CD14-positive monocyte (primary cell): ENCODE data around the gene RFXANK. TPM values are rescaled to one million over a fixed set of nuclear protein-coding genes. Genes with fewer than 3 reads are reported as not detected.

Experiments
- DNase-seq, 3 donors: peaks; one replicate each; pipeline ENCODE4 v3.0.0-alpha.2; 2011 to 2022
- H2AFZ ChIP-seq: 2 replicates; pipeline ENCODE4 v1.6.0; 2012; ENCODE audit warnings: mild to moderate bottlenecking, low read depth, low read length, inconsistent platforms; ENCODE audit not compliant: insufficient read depth, poor library complexity, severe bottlenecking
- H3K27ac ChIP-seq, 2 donors: 1 replicate in 1 of 2; 2 replicates in 1 of 2; pipeline ENCODE4 v1.5.1; 2012 to 2013; ENCODE audit warnings: low read length in 2 of 2, control low read depth in 1 of 2, inconsistent platforms in 1 of 2, low read depth in 1 of 2, mild to moderate bottlenecking in 1 of 2
- H3K27me3 ChIP-seq, 2 donors: one replicate each; pipeline versions ENCODE4 v1.6.0 to v1.6.1; 2011 to 2013; ENCODE audit warnings: low read length in 2 of 2; ENCODE audit not compliant: control insufficient read depth in 2 of 2, insufficient read depth in 2 of 2
- H3K36me3 ChIP-seq, 2 donors: replicated peaks in 1 of 2; 1 replicate in 1 of 2; 2 replicates in 1 of 2; pipeline versions ENCODE4 v1.5.1 to v1.6.1; 2012 to 2013; ENCODE audit warnings: low read length in 2 of 2, control low read depth in 1 of 2, inconsistent platforms in 1 of 2, mild to moderate bottlenecking in 1 of 2; ENCODE audit not compliant: insufficient read depth in 2 of 2, control insufficient read depth in 1 of 2
- H3K4me1 ChIP-seq, 2 donors: 1 replicate in 1 of 2; 2 replicates in 1 of 2; pipeline versions ENCODE4 v1.5.1 to v1.6.1; 2012 to 2013; ENCODE audit warnings: low read length in 2 of 2, control low read depth in 1 of 2, inconsistent platforms in 1 of 2, mild to moderate bottlenecking in 1 of 2, moderate library complexity in 1 of 2; ENCODE audit not compliant: insufficient read depth in 2 of 2, control insufficient read depth in 1 of 2
- H3K4me2 ChIP-seq: replicated peaks from 2 replicates; pipeline ENCODE3; 2012; ENCODE audit warnings: low read length, moderate library complexity, mild to moderate bottlenecking; ENCODE audit not compliant: poor library complexity, severe bottlenecking; ENCODE audit errors: extremely low read depth
- H3K4me3 ChIP-seq, 3 experiments: fragments of 200-600 bp in 1 of 3; sonication (generic) in 1 of 3; replicated peaks in 1 of 3; 1 replicate in 2 of 3; 2 replicates in 1 of 3; pipeline ENCODE4 v1.5.1; 2011 to 2013; ENCODE audit warnings: low read length in 3 of 3, mild to moderate bottlenecking in 3 of 3, control low read depth in 2 of 3, low read depth in 2 of 3, inconsistent platforms in 1 of 3, moderate library complexity in 1 of 3
- H3K79me2 ChIP-seq: 2 replicates; pipeline ENCODE4 v1.6.0; 2012; ENCODE audit warnings: mild to moderate bottlenecking, control low read depth, inconsistent platforms, low read length, moderate library complexity; ENCODE audit not compliant: insufficient read depth
- H3K9ac ChIP-seq: 2 replicates; pipeline ENCODE4 v1.6.0; 2017; ENCODE audit warnings: low read length, mild to moderate bottlenecking; ENCODE audit not compliant: insufficient read depth, poor library complexity, severe bottlenecking
- H3K9me3 ChIP-seq, 2 donors: replicated peaks in 1 of 2; 1 replicate in 1 of 2; 2 replicates in 1 of 2; pipeline versions ENCODE4 v1.5.1 to v1.6.1; 2012 to 2013; ENCODE audit warnings: low read length in 2 of 2, control low read depth in 1 of 2; ENCODE audit not compliant: control insufficient read depth in 1 of 2, insufficient read depth in 1 of 2
- H4K20me1 ChIP-seq: 2 replicates; pipeline ENCODE4 v1.6.0; 2012; ENCODE audit warnings: mild to moderate bottlenecking, low read length, control low read depth, moderate library complexity; ENCODE audit not compliant: insufficient read depth
- H3K27ac Mint-ChIP-seq, 7 donors: one replicate each; pipeline ENCODE4 v1.8.0; 2020; ENCODE audit warnings: mild to moderate bottlenecking in 7 of 7, mixed read lengths in 7 of 7, moderate library complexity in 6 of 7, inconsistent platforms in 2 of 7
- H3K27me3 Mint-ChIP-seq, 3 donors: one replicate each; pipeline ENCODE4 v1.8.0; 2021 to 2022; ENCODE audit warnings: low read depth in 3 of 3, mild to moderate bottlenecking in 3 of 3, mixed read lengths in 3 of 3, moderate library complexity in 3 of 3, inconsistent platforms in 1 of 3
- H3K36me3 Mint-ChIP-seq, 2 donors: one replicate each; pipeline ENCODE4 v1.8.0; 2020; ENCODE audit warnings: mixed read lengths in 2 of 2, inconsistent platforms in 1 of 2, mild to moderate bottlenecking in 1 of 2
- H3K4me1 Mint-ChIP-seq: one replicate; pipeline ENCODE4 v1.8.0; 2020; ENCODE audit warnings: mild to moderate bottlenecking, mixed read lengths
- H3K4me3 Mint-ChIP-seq, 2 donors: one replicate each; pipeline ENCODE4 v1.8.0; 2020; ENCODE audit warnings: mild to moderate bottlenecking in 2 of 2, mixed read lengths in 2 of 2, moderate library complexity in 1 of 2
- H3K9me3 Mint-ChIP-seq, 7 donors: one replicate each; pipeline ENCODE4 v1.8.0; 2020 to 2022; ENCODE audit warnings: mixed read lengths in 7 of 7, mild to moderate bottlenecking in 6 of 7, moderate library complexity in 6 of 7, inconsistent platforms in 2 of 7
- WGBS: methylation state at CpG from one replicate; pipeline ENCODE4 v1.1.5; 2013; ENCODE audit warnings: missing lambda C conversion rate; ENCODE audit not compliant: insufficient coverage; 5-methylcytosine and 5-hydroxymethylcytosine counted together
- intact Hi-C, 2 donors: fragments of 100-400 bp; cut with micrococcal nuclease; formaldehyde crosslinking; loops; one replicate each; pipeline versions ENCODE4 v1.15.0 to v1.15.1; 2023
- polyA plus RNA-seq, 3 donors: library from polyadenylated mRNA; depleted of rRNA in 1 of 3; unstranded in 2 of 3; stranded (reverse) in 1 of 3; fragments of 300-500 nt in 2 of 3; fragments of >200 nt in 1 of 3; fragmentation: Illumina TruSeq in 2 of 3; gene quantifications; 1 replicate in 2 of 3; 2 replicates in 1 of 3; pipeline ENCODE4 v1.2.3, GENCODE V29; 2012 to 2021
- TF ChIP-seq, protein P1 (sequence below): fragments of 200-600 bp; IDR thresholded peaks from one replicate; pipeline ENCODE4 v1.8.0; 2022; ENCODE audit warnings: antibody characterized with exemption, mild to moderate bottlenecking

The RFXANK gene
- polyA plus RNA-seq, 3 donors, result 62.2 to 98.2 (median 66.6) TPM

DNA sequence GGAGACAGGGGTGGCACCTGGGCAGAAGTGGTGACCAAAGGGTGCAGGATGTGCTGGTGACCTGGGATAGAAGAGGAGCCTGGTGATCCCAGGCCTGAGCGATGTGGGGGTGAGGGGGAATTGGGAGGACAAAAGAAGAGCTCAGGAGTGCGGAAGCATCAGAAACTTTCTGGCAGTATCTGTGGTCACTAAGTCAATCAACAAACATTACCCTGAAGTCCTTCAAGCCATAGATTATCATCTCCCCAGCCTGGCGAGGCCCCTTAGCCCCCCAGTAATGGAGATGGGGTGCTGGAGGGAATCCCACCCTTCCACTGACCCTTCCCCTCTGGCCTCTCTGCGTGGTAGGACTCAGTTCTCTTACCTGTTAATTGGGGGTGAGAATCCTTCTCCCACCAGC, 32.5 kb upstream of the RFXANK start:
- TF ChIP-seq, protein P1, sequence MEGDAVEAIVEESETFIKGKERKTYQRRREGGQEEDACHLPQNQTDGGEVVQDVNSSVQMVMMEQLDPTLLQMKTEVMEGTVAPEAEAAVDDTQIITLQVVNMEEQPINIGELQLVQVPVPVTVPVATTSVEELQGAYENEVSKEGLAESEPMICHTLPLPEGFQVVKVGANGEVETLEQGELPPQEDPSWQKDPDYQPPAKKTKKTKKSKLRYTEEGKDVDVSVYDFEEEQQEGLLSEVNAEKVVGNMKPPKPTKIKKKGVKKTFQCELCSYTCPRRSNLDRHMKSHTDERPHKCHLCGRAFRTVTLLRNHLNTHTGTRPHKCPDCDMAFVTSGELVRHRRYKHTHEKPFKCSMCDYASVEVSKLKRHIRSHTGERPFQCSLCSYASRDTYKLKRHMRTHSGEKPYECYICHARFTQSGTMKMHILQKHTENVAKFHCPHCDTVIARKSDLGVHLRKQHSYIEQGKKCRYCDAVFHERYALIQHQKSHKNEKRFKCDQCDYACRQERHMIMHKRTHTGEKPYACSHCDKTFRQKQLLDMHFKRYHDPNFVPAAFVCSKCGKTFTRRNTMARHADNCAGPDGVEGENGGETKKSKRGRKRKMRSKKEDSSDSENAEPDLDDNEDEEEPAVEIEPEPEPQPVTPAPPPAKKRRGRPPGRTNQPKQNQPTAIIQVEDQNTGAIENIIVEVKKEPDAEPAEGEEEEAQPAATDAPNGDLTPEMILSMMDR, result no peak
- H3K36me3 ChIP-seq, result peaks cover 0 to 7% of the 10 kb centered on the region in 2 donors
- Mint-ChIP-seq H3K27ac (peak overlapping the region in 1 of 7 donors; percentile 59), H3K27me3 (peaks cover 0 to 3% (median 2%) of the 10 kb centered on the region in 3 donors), H3K4me1 (no peaks in the 10 kb centered on the region), H3K36me3 (peaks cover 14 to 17% of the 10 kb centered on the region in 2 donors), H3K9me3 (peaks cover 0 to 8% (median 0%) of the 10 kb centered on the region in 7 donors), H3K4me3 (no peak overlapping the region)
- H3K27me3 ChIP-seq, result no peaks in the 10 kb centered on the region
- no peaks in the 10 kb centered on the region for H3K79me2 ChIP-seq
- H4K20me1 ChIP-seq, result no peaks in the 10 kb centered on the region
- H2AFZ ChIP-seq, result no peak overlapping the region
- no peak for DNase-seq
- peaks cover 0 to 4% of the 10 kb centered on the region in 2 donors for H3K9me3 ChIP-seq
- no peak overlapping the region for H3K4me2 ChIP-seq
- intact Hi-C loops, result no loop called here
- no peak overlapping the region for H3K4me3 ChIP-seq
- H3K27ac ChIP-seq, result no peak overlapping the region
- H3K9ac ChIP-seq, result no peak overlapping the region
- no peaks in the 10 kb centered on the region for H3K4me1 ChIP-seq
- WGBS, result no CpG with 5 or more reads among the region's 4 CpGs

DNA sequence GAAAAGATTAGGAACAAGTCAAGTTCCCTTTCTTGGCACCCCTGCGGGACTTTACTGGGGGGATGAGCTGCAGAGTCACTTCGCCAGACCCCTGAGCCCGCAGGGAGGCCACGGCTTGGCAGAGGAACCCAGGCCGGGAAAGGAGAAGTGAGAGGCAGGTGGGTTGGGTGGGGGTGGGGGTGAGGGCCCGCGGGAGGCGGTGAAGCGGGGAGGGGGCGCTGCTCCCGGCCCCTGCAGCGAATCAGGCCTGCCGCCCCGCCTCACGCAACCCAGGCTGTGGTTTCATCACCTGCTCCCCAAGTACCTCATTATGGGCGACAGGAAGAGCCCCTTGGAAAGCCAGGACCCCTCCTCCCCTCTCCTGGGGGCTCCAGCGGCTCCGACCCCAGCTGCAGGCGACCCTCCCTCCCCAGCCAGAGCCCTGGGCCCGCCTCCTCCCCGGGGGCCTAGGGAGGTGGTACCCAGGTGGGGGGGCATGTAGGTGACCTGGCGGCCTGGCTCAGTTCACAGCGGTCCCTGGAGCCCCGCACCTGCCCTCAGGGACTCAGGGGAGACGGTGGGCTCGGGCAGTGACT, 31.5 kb upstream of the RFXANK start:
- no peak for DNase-seq

More for the DNA sequence above, 31.5 kb upstream of the RFXANK start:
- intact Hi-C loops, result no loop called here
- H3K4me1 ChIP-seq, result no peaks in the 10 kb centered on the region
- Mint-ChIP-seq H3K9me3 (peaks cover 0 to 3% (median 0%) of the 10 kb centered on the region in 7 donors), H3K36me3 (peaks cover 10 to 13% of the 10 kb centered on the region in 2 donors), H3K4me1 (no peaks in the 10 kb centered on the region), H3K27me3 (peaks cover 0 to 3% (median 2%) of the 10 kb centered on the region in 3 donors), H3K4me3 (no peak overlapping the region), H3K27ac (no peak overlapping the region)
- no peak overlapping the region for H3K4me2 ChIP-seq
- H3K4me3 ChIP-seq, result no peak overlapping the region
- H3K27ac ChIP-seq, result no peak overlapping the region
- peaks cover 0 to 7% of the 10 kb centered on the region in 2 donors for H3K36me3 ChIP-seq
- H4K20me1 ChIP-seq, result no peaks in the 10 kb centered on the region
- H3K79me2 ChIP-seq, result no peaks in the 10 kb centered on the region
- H3K9me3 ChIP-seq, result peaks cover 0 to 4% of the 10 kb centered on the region in 2 donors
- H3K9ac ChIP-seq, result no peak overlapping the region
- no peaks in the 10 kb centered on the region for H3K27me3 ChIP-seq
- TF ChIP-seq, protein P1, result no peak
- no peak overlapping the region for H2AFZ ChIP-seq
- 13% methylated on average over 11 of the region's 26 CpGs for WGBS
